ENCODE measurements around the gene POLR2C. TPM values are rescaled to one million over a fixed set of nuclear protein-coding genes. Genes with fewer than 3 reads are reported as not detected.

Gene POLR2C
- polyA plus RNA-seq, 1 experiment, result 143 TPM

DNA sequence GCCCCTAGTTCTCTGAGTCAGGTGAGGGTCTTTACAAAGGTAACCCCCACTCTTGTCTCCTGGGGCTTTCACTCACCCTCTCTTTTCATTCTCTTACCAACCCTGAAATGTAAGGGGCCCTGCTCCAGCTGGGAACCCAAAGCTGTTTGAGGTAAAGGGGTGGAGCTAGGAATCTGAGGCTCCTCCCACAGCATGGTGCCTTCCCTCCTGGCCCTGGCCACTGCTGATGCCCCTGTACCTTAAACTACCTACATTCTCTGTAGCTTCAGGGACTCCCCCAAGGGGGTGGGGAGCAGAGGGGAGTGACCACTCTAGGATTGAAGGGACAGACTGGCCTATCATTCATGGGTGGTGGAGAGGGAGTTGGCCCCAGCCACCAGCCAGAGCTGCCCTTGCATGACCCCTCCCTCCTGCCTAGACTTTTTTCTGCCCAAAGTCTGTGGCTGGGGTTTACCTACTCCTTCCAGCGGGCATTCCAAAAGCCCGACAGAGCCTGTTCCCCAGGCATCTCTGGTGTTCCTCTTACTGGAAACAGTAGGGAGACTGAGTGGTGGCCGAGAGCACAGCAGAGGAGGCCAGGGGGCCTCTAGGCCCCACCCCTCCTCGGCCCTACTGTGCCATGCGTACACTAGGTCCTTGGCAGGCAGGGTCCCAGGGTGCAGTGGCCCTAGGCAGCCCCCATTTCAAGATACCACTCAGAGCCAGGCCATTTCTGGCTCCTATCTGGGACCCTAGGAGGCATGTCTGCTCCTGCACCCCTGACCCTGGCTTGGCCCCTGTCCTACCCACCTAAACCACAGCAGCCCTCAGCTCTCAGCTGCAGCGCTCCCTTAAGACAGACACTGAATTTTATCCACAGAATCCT, 14.3 kb downstream of the POLR2C start:
- H3K4me3 ChIP-seq (ENCODE audit: low read depth, low read length), result no peak overlapping the region
- H3K27ac ChIP-seq (ENCODE audit: low read depth, low read length), result no peak overlapping the region
- TF ChIP-seq, protein P1, sequence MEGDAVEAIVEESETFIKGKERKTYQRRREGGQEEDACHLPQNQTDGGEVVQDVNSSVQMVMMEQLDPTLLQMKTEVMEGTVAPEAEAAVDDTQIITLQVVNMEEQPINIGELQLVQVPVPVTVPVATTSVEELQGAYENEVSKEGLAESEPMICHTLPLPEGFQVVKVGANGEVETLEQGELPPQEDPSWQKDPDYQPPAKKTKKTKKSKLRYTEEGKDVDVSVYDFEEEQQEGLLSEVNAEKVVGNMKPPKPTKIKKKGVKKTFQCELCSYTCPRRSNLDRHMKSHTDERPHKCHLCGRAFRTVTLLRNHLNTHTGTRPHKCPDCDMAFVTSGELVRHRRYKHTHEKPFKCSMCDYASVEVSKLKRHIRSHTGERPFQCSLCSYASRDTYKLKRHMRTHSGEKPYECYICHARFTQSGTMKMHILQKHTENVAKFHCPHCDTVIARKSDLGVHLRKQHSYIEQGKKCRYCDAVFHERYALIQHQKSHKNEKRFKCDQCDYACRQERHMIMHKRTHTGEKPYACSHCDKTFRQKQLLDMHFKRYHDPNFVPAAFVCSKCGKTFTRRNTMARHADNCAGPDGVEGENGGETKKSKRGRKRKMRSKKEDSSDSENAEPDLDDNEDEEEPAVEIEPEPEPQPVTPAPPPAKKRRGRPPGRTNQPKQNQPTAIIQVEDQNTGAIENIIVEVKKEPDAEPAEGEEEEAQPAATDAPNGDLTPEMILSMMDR (IDR thresholded peaks at IDR 0.05; ENCODE audit: low read depth, low read length), result no peak
- H3K9me3 ChIP-seq (ENCODE audit: control insufficient read depth, insufficient read depth, low read length), result no peaks in the 10 kb centered on the region; the same call in 1 of the 2 replicates
- POLR2A ChIA-PET, result no interaction called here
- no peaks in the 10 kb centered on the region for H3K27me3 ChIP-seq (ENCODE audit: control insufficient read depth, insufficient read depth, low read length)
- no peak for DNase-seq (ENCODE audit: low read depth, low spot score)
- CTCF ChIA-PET, result interaction anchor here (1.1 kb wide), 1 partner anchor 44 kb away, joined by 3 read pairs; no protein-coding TSS in a partner anchor

DNA sequence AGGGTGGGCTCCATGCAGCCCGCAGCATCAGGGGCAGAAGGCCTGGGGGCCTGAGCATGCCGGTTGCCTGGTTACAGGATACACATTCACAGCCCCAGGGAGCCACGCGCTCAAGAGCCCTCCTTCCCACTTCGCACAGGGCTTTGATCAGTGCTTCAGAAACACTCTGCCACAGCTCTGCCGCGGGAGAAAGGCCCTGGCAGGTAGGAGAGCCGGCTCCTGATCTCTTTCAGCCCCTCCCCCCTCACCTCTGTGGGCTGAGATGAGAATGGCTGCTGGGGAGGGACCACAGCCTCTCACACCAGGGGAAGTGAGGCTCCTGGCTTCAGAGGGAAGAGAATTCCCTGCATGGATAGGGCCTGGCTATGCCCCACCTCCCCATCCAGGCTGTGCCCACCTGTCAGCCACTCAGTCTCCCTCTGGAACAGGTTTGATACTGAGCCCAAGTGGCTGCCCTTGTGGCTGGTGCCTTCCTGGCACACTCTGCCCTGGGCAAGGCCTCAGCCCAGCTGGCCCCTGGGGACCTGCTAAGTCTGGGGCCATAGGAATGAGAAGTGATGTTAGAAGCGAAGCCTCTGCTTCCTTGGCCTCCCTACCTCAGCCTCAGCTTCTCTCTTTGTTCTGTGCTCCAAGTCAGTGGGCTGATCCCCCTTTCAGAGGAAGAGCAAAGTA, 15.2 kb downstream of the POLR2C start:
- no peak overlapping the region for H3K4me3 ChIP-seq (ENCODE audit: low read depth, low read length)
- ChIA-PET CTCF (interaction anchor here (0.6 to 0.8 kb wide), 2 partner anchors 15 to 610 kb away, joined by 3 to 4 read pairs; no protein-coding TSS in a partner anchor), POLR2A (no interaction called here)

DNA sequence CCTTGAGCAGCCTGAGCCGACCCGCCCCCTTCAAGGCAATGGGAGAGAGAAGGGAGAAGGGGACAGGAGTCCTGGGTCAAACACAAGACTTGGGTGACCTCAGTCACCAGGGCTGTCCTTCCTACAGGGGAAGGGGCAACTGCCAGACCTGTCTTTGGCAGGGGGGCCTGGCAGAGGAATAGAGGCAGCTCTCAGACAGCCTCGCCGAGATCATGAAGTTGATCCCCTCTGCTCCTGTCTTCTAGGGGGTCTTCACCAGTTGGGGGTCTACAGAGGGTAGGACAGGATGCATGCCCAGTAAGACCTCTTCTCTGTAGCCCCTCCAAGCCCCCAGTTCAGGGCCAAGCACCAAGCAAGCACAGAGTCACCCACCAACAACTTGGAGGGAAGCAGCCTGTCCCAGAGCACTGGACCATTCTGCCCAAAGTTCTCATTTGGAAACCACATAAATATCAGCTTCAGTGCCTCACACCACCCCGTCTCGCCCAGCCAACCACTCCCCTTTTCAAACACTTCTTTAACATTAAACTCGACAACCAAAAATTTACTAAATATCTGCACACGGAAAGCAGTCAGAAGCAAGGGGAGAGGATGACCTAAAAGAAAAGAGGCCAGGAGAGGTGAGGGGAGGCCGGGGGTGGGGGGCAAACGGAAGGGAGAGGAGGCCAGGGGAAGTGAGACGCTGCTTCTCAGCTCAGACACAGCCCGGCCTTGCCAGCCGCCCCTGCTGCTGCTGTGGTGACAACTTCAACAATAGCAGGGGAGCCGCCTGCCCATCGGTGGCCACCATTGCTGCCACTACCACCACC, 16.1 kb downstream of the POLR2C start:
- ChIA-PET CTCF (interaction anchor here (1.8 kb wide), 1 partner anchor 16 kb away, joined by 9 read pairs; the partner anchor contains the start of gene POLR2C), POLR2A (no interaction called here)
- Histone ChIP-seq H3K27me3 (ENCODE audit: control insufficient read depth, insufficient read depth, low read length) (no peaks in the 10 kb centered on the region), H3K4me3 (ENCODE audit: low read depth, low read length) (peak overlapping the region; percentile 63), H3K27ac (ENCODE audit: low read depth, low read length) (no peak overlapping the region), H3K9me3 (ENCODE audit: control insufficient read depth, insufficient read depth, low read length) (no peaks in the 10 kb centered on the region; the same call in 1 of the 2 replicates)
- no peak for DNase-seq (ENCODE audit: low read depth, low spot score)
- TF ChIP-seq, protein P1 (IDR thresholded peaks at IDR 0.05; ENCODE audit: low read depth, low read length), result no peak

More for the DNA sequence above, 15.2 kb downstream of the POLR2C start:
- DNase-seq (ENCODE audit: low read depth, low spot score), result no peak
- Histone ChIP-seq H3K9me3 (ENCODE audit: control insufficient read depth, insufficient read depth, low read length) (no peaks in the 10 kb centered on the region; the same call in 1 of the 2 replicates), H3K27ac (ENCODE audit: low read depth, low read length) (peak overlapping the region; percentile 11), H3K27me3 (ENCODE audit: control insufficient read depth, insufficient read depth, low read length) (no peaks in the 10 kb centered on the region)
- TF ChIP-seq, protein P1 (IDR thresholded peaks at IDR 0.05; ENCODE audit: low read depth, low read length), result no peak

DNA sequence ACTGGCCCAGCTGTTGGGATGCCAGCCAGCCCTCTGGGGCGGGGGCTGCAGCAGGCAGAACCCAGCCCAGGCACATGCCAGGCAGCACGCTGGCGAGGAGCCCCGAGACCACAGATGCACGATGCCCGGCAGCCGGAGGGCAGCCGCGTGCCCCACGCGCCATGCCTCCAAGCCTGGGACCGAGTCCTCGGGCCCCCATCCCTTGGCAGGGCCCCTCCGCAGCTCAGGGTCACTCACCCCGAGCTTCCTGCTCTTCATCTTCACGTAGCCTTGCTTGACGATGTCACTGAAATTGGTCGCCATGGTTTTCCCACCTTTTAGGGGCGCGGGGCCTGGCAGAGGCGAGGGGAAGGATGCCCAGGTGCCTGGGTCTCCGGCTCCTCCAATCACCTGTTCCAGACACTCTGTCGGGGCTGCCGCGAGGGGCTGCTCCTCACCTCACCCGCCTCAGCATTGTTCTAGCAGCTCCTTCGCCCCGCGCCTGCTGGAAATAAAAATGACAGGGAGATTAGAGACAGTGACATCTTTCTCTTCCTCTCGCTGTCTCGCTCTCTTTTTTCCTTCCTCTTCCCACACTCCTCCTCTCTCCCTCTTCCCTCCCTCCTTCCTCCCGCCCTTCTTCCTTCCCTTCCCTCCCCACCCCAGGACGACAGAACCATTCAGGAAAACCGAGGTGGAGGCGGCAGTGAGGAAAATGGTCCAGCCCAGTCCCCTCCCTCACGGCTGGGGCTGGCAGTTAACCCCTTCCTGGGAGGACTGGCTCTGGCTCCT, 16.9 kb downstream of the POLR2C start:
- TF ChIP-seq, protein P1 (IDR thresholded peaks at IDR 0.05; ENCODE audit: low read depth, low read length), result no peak
- Histone ChIP-seq H3K27ac (ENCODE audit: low read depth, low read length) (no peak overlapping the region), H3K27me3 (ENCODE audit: control insufficient read depth, insufficient read depth, low read length) (no peaks in the 10 kb centered on the region), H3K9me3 (ENCODE audit: control insufficient read depth, insufficient read depth, low read length) (no peaks in the 10 kb centered on the region; the same call in 1 of the 2 replicates), H3K4me3 (ENCODE audit: low read depth, low read length) (peak overlapping the region; percentile 63)
- POLR2A ChIA-PET, result interaction anchor here (0.6 kb wide), 1 partner anchor 20 kb away, joined by 3 read pairs; no protein-coding TSS in a partner anchor
- CTCF ChIA-PET, result interaction anchor here (0.5 to 1.8 kb wide), 4 partner anchors 17 to 63 kb away, joined by 3 to 9 read pairs (median 4); partner anchors contain the start of gene POLR2C
- no peak for DNase-seq (ENCODE audit: low read depth, low spot score)

All from AG04450 (cell line).